Activated CD8-positive, alpha-beta T cell treated with anti-CD3 and anti-CD28 coated beads for 36 hours (primary cell): Measurements from ENCODE around the gene NFIA. TPM values are rescaled to one million over a fixed set of nuclear protein-coding genes. Genes with fewer than 3 reads are reported as not detected.

ENCODE experiments used
- ATAC-seq: fragments of 200-7000 bp; cut with Tn5 transposase; one replicate; pipeline ENCODE4 v1.10.0; 2021; ENCODE audit warnings: mild to moderate bottlenecking, moderate library complexity
- CTCF ChIA-PET: fragments of 350-600 bp; sonication (Branson Sonifier 250); formaldehyde crosslinking; loops from one replicate; lab custom pipeline; 2021; ENCODE audit warnings: antibody characterized with exemption; lab: Charles Lee
- POLR2A ChIA-PET: fragments of 350-600 bp; sonication (Branson Sonifier 250); formaldehyde crosslinking; loops from one replicate; lab custom pipeline; 2021; ENCODE audit warnings: antibody characterized with exemption; lab: Charles Lee
- DNase-seq: peaks from one replicate; pipeline ENCODE4 v3.0.0-alpha.2; 2020
- H3K27ac Mint-ChIP-seq: one replicate; pipeline ENCODE4 v1.8.0; 2021; ENCODE audit warnings: mild to moderate bottlenecking, mixed read lengths
- H3K27me3 Mint-ChIP-seq: one replicate; pipeline ENCODE4 v1.8.0; 2021; ENCODE audit warnings: mixed read lengths
- H3K36me3 Mint-ChIP-seq: one replicate; pipeline ENCODE4 v1.8.0; 2021; ENCODE audit warnings: low read depth, mixed read lengths
- H3K4me1 Mint-ChIP-seq: one replicate; pipeline ENCODE4 v1.8.0; 2021; ENCODE audit warnings: low read depth, mixed read lengths
- H3K4me3 Mint-ChIP-seq: one replicate; pipeline ENCODE4 v1.8.0; 2021; ENCODE audit warnings: mild to moderate bottlenecking, moderate library complexity, mixed read lengths
- H3K9me3 Mint-ChIP-seq: one replicate; pipeline ENCODE4 v1.8.0; 2021; ENCODE audit warnings: mixed read lengths
- CTCF ChIP-seq: fragments of 200-600 bp; IDR thresholded peaks from one replicate; pipeline ENCODE4 v1.8.0; 2022; ENCODE audit warnings: antibody characterized with exemption, mild to moderate bottlenecking
- intact Hi-C: fragments of 100-400 bp; cut with micrococcal nuclease; formaldehyde crosslinking; loops from one replicate; pipeline ENCODE4 v1.10.0; 2022
- total RNA-seq, 2 experiments: library from RNA; stranded (reverse); gene quantifications; one replicate each; pipeline ENCODE4 v1.2.3, GENCODE V29; 2021

NFIA gene
- total RNA-seq, 2 experiments from 2014 or later: 1.9 to 2.4 TPM

GRCh38 chr1:61404597-61405376, 322.4 kb downstream of the NFIA start:
- H3K9me3 Mint-ChIP-seq: no peaks in the 10 kb centered on the region
- H3K27me3 Mint-ChIP-seq: no peaks in the 10 kb centered on the region
- ChIA-PET POLR2A (no interaction called here), CTCF (no interaction called here)
- peaks cover 2% of the 10 kb centered on the region for H3K4me1 Mint-ChIP-seq
- H3K36me3 Mint-ChIP-seq: no peaks in the 10 kb centered on the region
- ATAC-seq: no peak
- H3K4me3 Mint-ChIP-seq: no peak overlapping the region
- intact Hi-C loops: no loop called here
- no peak for DNase-seq
- TF ChIP-seq CTCF: no peak
- H3K27ac Mint-ChIP-seq: no peak overlapping the region

GRCh38 chr1:61406467-61406866, 324.1 kb downstream of the NFIA start:
- H3K36me3 Mint-ChIP-seq: no peaks in the 10 kb centered on the region
- ChIA-PET CTCF (no interaction called here), POLR2A (no interaction called here)
- no peak for DNase-seq
- H3K9me3 Mint-ChIP-seq: no peaks in the 10 kb centered on the region
- no peak overlapping the region for H3K27ac Mint-ChIP-seq
- no peak for TF ChIP-seq CTCF
- intact Hi-C loops: no loop called here
- peaks cover 2% of the 10 kb centered on the region for H3K4me1 Mint-ChIP-seq
- no peak for ATAC-seq
- no peaks in the 10 kb centered on the region for H3K27me3 Mint-ChIP-seq
- H3K4me3 Mint-ChIP-seq: no peak overlapping the region

GRCh38 chr1:61412601-61413000, 330.2 kb downstream of the NFIA start:
- no peak for TF ChIP-seq CTCF
- no peaks in the 10 kb centered on the region for H3K4me1 Mint-ChIP-seq
- intact Hi-C loops: no loop called here
- POLR2A ChIA-PET: no interaction called here
- CTCF ChIA-PET: no interaction called here
- no peaks in the 10 kb centered on the region for H3K9me3 Mint-ChIP-seq
- no peak for ATAC-seq
- DNase-seq: no peak
- no peaks in the 10 kb centered on the region for H3K36me3 Mint-ChIP-seq
- no peaks in the 10 kb centered on the region for H3K27me3 Mint-ChIP-seq
- no peak overlapping the region for H3K27ac Mint-ChIP-seq
- H3K4me3 Mint-ChIP-seq: no peak overlapping the region

GRCh38 chr1:61419196-61419595, 336.8 kb downstream of the NFIA start:
- CTCF ChIA-PET: no interaction called here
- Mint-ChIP-seq H3K27ac (no peak overlapping the region), H3K4me3 (no peak overlapping the region), H3K9me3 (no peaks in the 10 kb centered on the region), H3K4me1 (no peaks in the 10 kb centered on the region), H3K27me3 (no peaks in the 10 kb centered on the region), H3K36me3 (no peaks in the 10 kb centered on the region)
- ATAC-seq (no peak), DNase-seq (no peak)
- POLR2A ChIA-PET: interaction anchor here (0.9 kb wide), 2 partner anchors 13 to 32 kb away, joined by 3 read pairs; no protein-coding TSS in a partner anchor
- intact Hi-C loops: no loop called here
- no peak for TF ChIP-seq CTCF

- no peak for ATAC-seq
- CTCF ChIA-PET: no interaction called here
- H3K4me3 Mint-ChIP-seq: no peak overlapping the region
- TF ChIP-seq CTCF: no peak
- no peaks in the 10 kb centered on the region for H3K4me1 Mint-ChIP-seq
- no peaks in the 10 kb centered on the region for H3K9me3 Mint-ChIP-seq
- POLR2A ChIA-PET: interaction anchor here (0.9 kb wide), 2 partner anchors 13 to 31 kb away, joined by 3 read pairs; no protein-coding TSS in a partner anchor
- no peaks in the 10 kb centered on the region for H3K27me3 Mint-ChIP-seq
- no peaks in the 10 kb centered on the region for H3K36me3 Mint-ChIP-seq
- no peak overlapping the region for H3K27ac Mint-ChIP-seq
- intact Hi-C loops: no loop called here
- DNase-seq: no peak
Observed at GRCh38 chr1:61419657-61420056, 337.3 kb downstream of the NFIA start.
